Spleen (tissue), 7 donors: ENCODE measurements around the gene TTYH1.

Source experiments
- POLR2A ChIP-seq, 3 donors: fragments of 450-650 bp; IDR thresholded peaks; one replicate each; pipeline ENCODE4 v1.5.1; 2017; ENCODE audit warnings: antibody characterized with exemption in 3 of 3, mild to moderate bottlenecking in 1 of 3
- POLR2AphosphoS5 ChIP-seq, 3 donors: sonication (generic); formaldehyde crosslinking; IDR thresholded peaks; one replicate each; pipeline ENCODE4 v1.5.1; 2017; ENCODE audit warnings: antibody characterized with exemption in 3 of 3
- TF ChIP-seq, protein P1 (sequence below), 11 experiments: fragments of 200-600 bp in 7 of 11; fragments of 450-650 bp in 4 of 11; sonication (generic) in 4 of 11; IDR thresholded peaks in 8 of 11; conservative IDR thresholded peaks in 3 of 11; 1 replicate in 7 of 11; 2 replicates in 4 of 11; pipeline versions ENCODE4 v1.4.0 to v1.8.0; 2016 to 2021; ENCODE audit warnings: antibody characterized with exemption in 11 of 11, inconsistent platforms in 4 of 11, mild to moderate bottlenecking in 1 of 11
- donor health status: DM: no; HTN: no; CAD: no; lungs with moderate emphysema.
- donor health status: DM: no; HTN: no; CAD: no.
- donor health status: DM: no; HTN: no; CAD: no.

- TF ChIP-seq, protein P1, sequence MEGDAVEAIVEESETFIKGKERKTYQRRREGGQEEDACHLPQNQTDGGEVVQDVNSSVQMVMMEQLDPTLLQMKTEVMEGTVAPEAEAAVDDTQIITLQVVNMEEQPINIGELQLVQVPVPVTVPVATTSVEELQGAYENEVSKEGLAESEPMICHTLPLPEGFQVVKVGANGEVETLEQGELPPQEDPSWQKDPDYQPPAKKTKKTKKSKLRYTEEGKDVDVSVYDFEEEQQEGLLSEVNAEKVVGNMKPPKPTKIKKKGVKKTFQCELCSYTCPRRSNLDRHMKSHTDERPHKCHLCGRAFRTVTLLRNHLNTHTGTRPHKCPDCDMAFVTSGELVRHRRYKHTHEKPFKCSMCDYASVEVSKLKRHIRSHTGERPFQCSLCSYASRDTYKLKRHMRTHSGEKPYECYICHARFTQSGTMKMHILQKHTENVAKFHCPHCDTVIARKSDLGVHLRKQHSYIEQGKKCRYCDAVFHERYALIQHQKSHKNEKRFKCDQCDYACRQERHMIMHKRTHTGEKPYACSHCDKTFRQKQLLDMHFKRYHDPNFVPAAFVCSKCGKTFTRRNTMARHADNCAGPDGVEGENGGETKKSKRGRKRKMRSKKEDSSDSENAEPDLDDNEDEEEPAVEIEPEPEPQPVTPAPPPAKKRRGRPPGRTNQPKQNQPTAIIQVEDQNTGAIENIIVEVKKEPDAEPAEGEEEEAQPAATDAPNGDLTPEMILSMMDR (IDR thresholded peaks at IDR 0.05 in 8 of 11, conservative IDR thresholded peaks at IDR 0.05 in 3 of 11), result no peak
- TF ChIP-seq POLR2A (IDR thresholded peaks at IDR 0.05), result no peak
- TF ChIP-seq POLR2AphosphoS5 (IDR thresholded peaks at IDR 0.05), result no peak
Observed at GRCh38 chr19:54428323-54429175, 13.3 kb downstream of the TTYH1 start.
